Right forelimb (tissue), 1 donor: Measurements from ENCODE around the gene TRMT112.
"Not testable (repeated sequence)": the region's sequence is repeated elsewhere in the genome, so short reads cannot be mapped to it uniquely, and the experiment has no call there.

Experiments used
- DNase-seq: peaks from one replicate; pipeline ENCODE4 v3.0.0-alpha.2; 2018

Gene TRMT112

GRCh38 chr11:64327993-64328392 lies 10.6 kb upstream of the TRMT112 start:
- DNase-seq = no peak

GRCh38 chr11:64327375-64327774 lies 10.0 kb upstream of the TRMT112 start:
- no peak for DNase-seq

GRCh38 chr11:64324692-64325469 lies 7.5 kb upstream of the TRMT112 start:
- DNase-seq = no peak

- DNase-seq = not testable (repeated sequence)
Observed at GRCh38 chr11:64323984-64324383, 6.6 kb upstream of the TRMT112 start.

GRCh38 chr11:64323373-64323772 lies 6.0 kb upstream of the TRMT112 start:
- DNase-seq = no peak

GRCh38 chr11:64322925-64323260 lies 5.5 kb upstream of the TRMT112 start:
- DNase-seq = no peak

GRCh38 chr11:64321533-64321932 lies 4.2 kb upstream of the TRMT112 start:
- no peak for DNase-seq

- no peak for DNase-seq
Observed at GRCh38 chr11:64321026-64321425, 3.7 kb upstream of the TRMT112 start.

GRCh38 chr11:64320556-64320955 lies 3.2 kb upstream of the TRMT112 start:
- DNase-seq = no peak

- DNase-seq = no peak
Observed at GRCh38 chr11:64318766-64319761, 1.7 kb upstream of the TRMT112 start.

GRCh38 chr11:64317961-64318765 lies 804 bp upstream of the TRMT112 start, which contains the start of gene PRDX5:
TSS of gene PRDX5 (plus strand) at chr11:64318121. CDS start at chr11:64318216, 95 bp downstream.
- DNase-seq = peak; percentile 96

GRCh38 chr11:64316672-64317324 lies 561 bp downstream of the TRMT112 start:
- no peak for DNase-seq

GRCh38 chr11:64315667-64316526 lies 1.5 kb downstream of the TRMT112 start:
- DNase-seq = not testable (repeated sequence)

- DNase-seq = no peak
Observed at GRCh38 chr11:64314805-64315561, 2.4 kb downstream of the TRMT112 start.

- DNase-seq = no peak
Observed at GRCh38 chr11:64314146-64314804, 3.1 kb downstream of the TRMT112 start.

GRCh38 chr11:64313491-64314145 lies 3.7 kb downstream of the TRMT112 start:
- no peak for DNase-seq

GRCh38 chr11:64312947-64313346 lies 4.4 kb downstream of the TRMT112 start:
- DNase-seq = no peak

- DNase-seq = not testable (repeated sequence)
Observed at GRCh38 chr11:64307795-64308194, 9.6 kb downstream of the TRMT112 start.

GRCh38 chr11:64306876-64307622 lies 10.3 kb downstream of the TRMT112 start:
- DNase-seq = no peak
